Measurements from ENCODE around the gene TARP.

Gene TARP

GRCh38 chr7:38215735-38216670, 57.4 kb downstream of the TARP start:
- DNase-seq (ENCODE audit: low spot score), result peak; percentile 93

GRCh38 chr7:38215115-38215514, 58.3 kb downstream of the TARP start:
- no peak for DNase-seq (ENCODE audit: low spot score)

GRCh38 chr7:38211940-38212339, 61.5 kb downstream of the TARP start:
- no peak for DNase-seq (ENCODE audit: low spot score)

- DNase-seq (ENCODE audit: low spot score), result no peak
Measured at GRCh38 chr7:38211486-38211885, 62.0 kb downstream of the TARP start.

Measured in kidney capillary endothelial cell (primary cell).